Natural killer cell (primary cell): ENCODE results near the gene THAP3. TPM values are rescaled to one million over a fixed set of nuclear protein-coding genes. Genes with fewer than 3 reads are reported as not detected.

Experiments
- ATAC-seq, 3 donors: fragments of 150-1000 bp in 2 of 3; fragments of 200-7000 bp in 1 of 3; cut with Tn5 transposase; 1 replicate in 1 of 3; 2 replicates in 2 of 3; pipeline ENCODE4 v1.10.0; 2021; ENCODE audit warnings: mild to moderate bottlenecking in 2 of 3, moderate library complexity in 2 of 3
- DNase-seq, 2 donors: peaks; one replicate each; pipeline versions ENCODE4 v3.0.0 to v3.0.0-alpha.2; 2013 to 2021; ENCODE audit warnings: mixed read lengths in 1 of 2
- H3K27ac ChIP-seq: one replicate; pipeline ENCODE4 v1.5.1; 2013; ENCODE audit warnings: mild to moderate bottlenecking, low read length
- H3K27me3 ChIP-seq: one replicate; pipeline ENCODE4 v1.6.1; 2013; ENCODE audit warnings: low read length; ENCODE audit not compliant: control insufficient read depth, insufficient read depth
- H3K36me3 ChIP-seq: one replicate; pipeline ENCODE4 v1.6.1; 2013; ENCODE audit warnings: low read length; ENCODE audit not compliant: control insufficient read depth, insufficient read depth
- H3K4me1 ChIP-seq: one replicate; pipeline ENCODE4 v1.6.1; 2013; ENCODE audit warnings: low read length; ENCODE audit not compliant: control insufficient read depth, insufficient read depth
- H3K4me3 ChIP-seq: one replicate; pipeline ENCODE4 v1.5.1; 2013; ENCODE audit warnings: low read length
- H3K9me3 ChIP-seq: one replicate; pipeline ENCODE4 v1.6.1; 2013; ENCODE audit warnings: low read length; ENCODE audit not compliant: control insufficient read depth, insufficient read depth
- H3K27ac Mint-ChIP-seq, 2 donors: one replicate each; pipeline ENCODE4 v1.8.0; 2022; ENCODE audit warnings: mild to moderate bottlenecking in 2 of 2, mixed read lengths in 2 of 2, moderate library complexity in 1 of 2
- H3K27me3 Mint-ChIP-seq, 2 donors: one replicate each; pipeline ENCODE4 v1.8.0; 2022; ENCODE audit warnings: low read depth in 2 of 2, mixed read lengths in 2 of 2
- H3K36me3 Mint-ChIP-seq: one replicate; pipeline ENCODE4 v1.8.0; 2022; ENCODE audit warnings: mixed read lengths
- H3K4me1 Mint-ChIP-seq, 2 donors: one replicate each; pipeline ENCODE4 v1.8.0; 2022; ENCODE audit warnings: mixed read lengths in 2 of 2
- H3K4me3 Mint-ChIP-seq: one replicate; pipeline ENCODE4 v1.8.0; 2022; ENCODE audit warnings: mild to moderate bottlenecking, moderate library complexity, mixed read lengths
- H3K9me3 Mint-ChIP-seq, 2 donors: one replicate each; pipeline ENCODE4 v1.8.0; 2022; ENCODE audit warnings: mixed read lengths in 2 of 2
- CTCF ChIP-seq: fragments of 200-600 bp; IDR thresholded peaks from one replicate; pipeline ENCODE4 v1.8.0; 2022; ENCODE audit warnings: antibody characterized with exemption
- WGBS: methylation state at CpG from one replicate; pipeline ENCODE4 v1.1.7; 2013; ENCODE audit warnings: missing lambda C conversion rate; ENCODE audit not compliant: insufficient coverage; 5-methylcytosine and 5-hydroxymethylcytosine counted together
- intact Hi-C: fragments of 100-400 bp; cut with micrococcal nuclease; formaldehyde crosslinking; loops from one replicate; pipeline ENCODE4 v1.14.2; 2022
- total RNA-seq, 4 donors: library from RNA; stranded (reverse); fragments of 120-200 nt in 1 of 4; gene quantifications; one replicate each; pipeline versions ENCODE4 v1.2.3 to v1.2.4, GENCODE V29; 2013 to 2022

THAP3 gene
- total RNA-seq, 3 donors from 2014 or later (not counting 1 experiment from before 2014, with no cell fraction given): 11.7 to 23.4 (median 23.1) TPM

- intact Hi-C loops: no loop called here
- Histone ChIP-seq H3K4me1 (peaks cover 11% of the 10 kb centered on the region), H3K27ac (no peak overlapping the region), H3K9me3 (no peaks in the 10 kb centered on the region), H3K27me3 (no peaks in the 10 kb centered on the region), H3K4me3 (no peak overlapping the region), H3K36me3 (peaks cover 53% of the 10 kb centered on the region)
- no peaks in the 10 kb centered on the region for H3K36me3 Mint-ChIP-seq
- H3K4me1 Mint-ChIP-seq: peaks cover 26 to 28% of the 10 kb centered on the region in 2 donors
- no peak for DNase-seq
- 99% methylated on average over 8 of the region's 8 CpGs for WGBS
- H3K4me3 Mint-ChIP-seq: no peak overlapping the region
- no peak overlapping the region for H3K27ac Mint-ChIP-seq
- H3K27me3 Mint-ChIP-seq: no peaks in the 10 kb centered on the region
- no peak for TF ChIP-seq CTCF
- no peak for ATAC-seq
- no peaks in the 10 kb centered on the region for H3K9me3 Mint-ChIP-seq
Observed at GRCh38 chr1:6631058-6631457, 6.4 kb downstream of the THAP3 start.

- intact Hi-C loops: no loop called here
- no peak overlapping the region for H3K4me3 ChIP-seq
- DNase-seq (no peak), ATAC-seq (no peak)
- H3K4me1 ChIP-seq: no peaks in the 10 kb centered on the region
- peaks cover 8 to 13% of the 10 kb centered on the region in 2 donors for H3K4me1 Mint-ChIP-seq
- H3K27ac ChIP-seq: no peak overlapping the region
- no peaks in the 10 kb centered on the region for H3K9me3 Mint-ChIP-seq
- H3K4me3 Mint-ChIP-seq: no peak overlapping the region
- TF ChIP-seq CTCF: no peak
- 97% methylated on average over 28 of the region's 30 CpGs for WGBS
- H3K27ac Mint-ChIP-seq: no peak overlapping the region
- H3K36me3 Mint-ChIP-seq: no peaks in the 10 kb centered on the region
- no peaks in the 10 kb centered on the region for H3K27me3 ChIP-seq
- H3K9me3 ChIP-seq: no peaks in the 10 kb centered on the region
- peaks cover 66% of the 10 kb centered on the region for H3K36me3 ChIP-seq
- H3K27me3 Mint-ChIP-seq: no peaks in the 10 kb centered on the region
Observed at GRCh38 chr1:6632588-6633514, 8.2 kb downstream of the THAP3 start.

- Mint-ChIP-seq H3K9me3 (no peaks in the 10 kb centered on the region), H3K36me3 (no peaks in the 10 kb centered on the region), H3K4me3 (no peak overlapping the region), H3K27ac (peak overlapping the region in 1 of 2 donors; percentile 38), H3K4me1 (peaks cover 2 to 7% of the 10 kb centered on the region in 2 donors), H3K27me3 (no peaks in the 10 kb centered on the region)
- 86% methylated on average over 29 of the region's 29 CpGs for WGBS
- intact Hi-C loops: no loop called here
- no peak for TF ChIP-seq CTCF
- DNase-seq (peak in 1 of 2 donors; percentile 58), ATAC-seq (peak in 1 of 3 donors; percentile 55)
- H3K27me3 ChIP-seq: no peaks in the 10 kb centered on the region
- peaks cover 60% of the 10 kb centered on the region for H3K36me3 ChIP-seq
- H3K4me1 ChIP-seq: no peaks in the 10 kb centered on the region
- no peak overlapping the region for H3K4me3 ChIP-seq
- no peaks in the 10 kb centered on the region for H3K9me3 ChIP-seq
- H3K27ac ChIP-seq: no peak overlapping the region
Observed at GRCh38 chr1:6634371-6635052, 9.8 kb downstream of the THAP3 start.
